Ramos (cell line): ENCODE measurements around the gene MYDGF.

Source experiments
- in situ Hi-C: fragments of 300-500 bp; cut with MboI; formaldehyde crosslinking; loops from one replicate; pipeline ENCODE4 v1.14.3; 2022; ENCODE audit warnings: low sequenced_read_pairs; ENCODE audit not compliant: unreplicated experiment

The MYDGF gene

GRCh38 chr19:4649392-4650047 lies 20.6 kb downstream of the MYDGF start:
- in situ Hi-C loops: no loop called here

- in situ Hi-C loops: no loop called here
These were observed 22.2 kb downstream of the MYDGF start for GRCh38 chr19:4647676-4648644.

- in situ Hi-C loops: no loop called here
These were observed 24.4 kb downstream of the MYDGF start for GRCh38 chr19:4645718-4646117.

- in situ Hi-C loops: no loop called here
These were observed 27.5 kb downstream of the MYDGF start for GRCh38 chr19:4642625-4643024.

GRCh38 chr19:4641132-4641531 lies 29.0 kb downstream of the MYDGF start:
- in situ Hi-C loops: no loop called here

GRCh38 chr19:4640247-4641000 lies 29.7 kb downstream of the MYDGF start:
- in situ Hi-C loops: no loop called here

- in situ Hi-C loops: no loop called here
These were observed 30.5 kb downstream of the MYDGF start for GRCh38 chr19:4639531-4640246.

GRCh38 chr19:4638828-4639530 lies 31.2 kb downstream of the MYDGF start, which contains the start of gene TNFAIP8L1:
TSS of gene TNFAIP8L1 (plus strand) at chr19:4639516. CDS start at chr19:4651870, 12,354 bp downstream.
- in situ Hi-C loops: no loop called here

GRCh38 chr19:4638317-4638716 lies 31.8 kb downstream of the MYDGF start:
- in situ Hi-C loops: no loop called here

GRCh38 chr19:4636761-4637160 lies 33.4 kb downstream of the MYDGF start:
- in situ Hi-C loops: no loop called here

GRCh38 chr19:4636151-4636717 lies 33.9 kb downstream of the MYDGF start:
- in situ Hi-C loops: no loop called here

GRCh38 chr19:4635754-4636116 lies 34.4 kb downstream of the MYDGF start:
- in situ Hi-C loops: no loop called here

- in situ Hi-C loops: loop anchor here (5.0 kb wide), 1 partner anchor 46 kb away; no protein-coding TSS in a partner anchor
These were observed 36.8 kb downstream of the MYDGF start for GRCh38 chr19:4633140-4633967.

GRCh38 chr19:4624733-4625362 lies 45.3 kb downstream of the MYDGF start:
- in situ Hi-C loops: no loop called here

- in situ Hi-C loops: no loop called here
These were observed 45.8 kb downstream of the MYDGF start for GRCh38 chr19:4624301-4624700.

GRCh38 chr19:4622695-4623421 lies 47.3 kb downstream of the MYDGF start:
- in situ Hi-C loops: no loop called here

GRCh38 chr19:4620675-4621074 lies 49.5 kb downstream of the MYDGF start:
- in situ Hi-C loops: no loop called here
